Neuronal stem cell (in vitro differentiated cells): Measurements from ENCODE around the gene CHST8.

ENCODE experiments used
- DNase-seq: peaks from one replicate; pipeline ENCODE4 v3.0.0-alpha.2; 2013; ENCODE audit warnings: low spot score
- H2AFZ ChIP-seq: one replicate; pipeline ENCODE4 v1.6.1; 2013; ENCODE audit warnings: mild to moderate bottlenecking, low read length, inconsistent platforms
- H2AK5ac ChIP-seq: 2 replicates; pipeline ENCODE4 v1.6.1; 2013; ENCODE audit warnings: low read depth, mild to moderate bottlenecking, inconsistent platforms, low read length, moderate library complexity, mixed read lengths
- H2BK120ac ChIP-seq: 2 replicates; pipeline ENCODE4 v1.6.1; 2013; ENCODE audit warnings: low read depth, mild to moderate bottlenecking, inconsistent platforms, low read length, moderate library complexity, mixed read lengths
- H2BK12ac ChIP-seq: one replicate; pipeline ENCODE4 v1.6.1; 2013; ENCODE audit warnings: low read length, inconsistent platforms
- H2BK15ac ChIP-seq: 2 replicates; pipeline ENCODE4 v1.6.1; 2013; ENCODE audit warnings: mild to moderate bottlenecking, low read length, inconsistent platforms, mixed read lengths
- H2BK5ac ChIP-seq: one replicate; pipeline ENCODE4 v1.6.1; 2013; ENCODE audit warnings: inconsistent platforms, mild to moderate bottlenecking, low read length, moderate library complexity
- H3K14ac ChIP-seq: one replicate; pipeline ENCODE4 v1.6.1; 2013; ENCODE audit warnings: low read length, inconsistent platforms
- H3K18ac ChIP-seq: 2 replicates; pipeline ENCODE4 v1.6.1; 2013; ENCODE audit warnings: low read length, inconsistent platforms
- H3K23ac ChIP-seq: 2 replicates; pipeline ENCODE4 v1.6.1; 2013; ENCODE audit warnings: low read depth, mild to moderate bottlenecking, mixed read lengths, low read length, inconsistent platforms; ENCODE audit not compliant: poor library complexity
- H3K27ac ChIP-seq: replicated peaks from 3 replicates; pipeline ENCODE4 v1.5.1; 2013; ENCODE audit warnings: low read length, inconsistent platforms
- H3K27me3 ChIP-seq, 3 experiments: 2 replicates each; pipeline ENCODE4 v1.6.1; 2013; ENCODE audit warnings: low read length in 3 of 3, mild to moderate bottlenecking in 2 of 3, inconsistent platforms in 1 of 3, low read depth in 1 of 3, mixed read lengths in 1 of 3, moderate library complexity in 1 of 3; ENCODE audit not compliant: control insufficient read depth in 3 of 3, insufficient read depth in 3 of 3
- H3K36me3 ChIP-seq, 2 donors: replicated peaks in 1 of 2; 2 replicates each; pipeline ENCODE4 v1.6.1; 2013; ENCODE audit warnings: low read length in 2 of 2; ENCODE audit not compliant: control insufficient read depth in 2 of 2, insufficient read depth in 2 of 2
- H3K4ac ChIP-seq: 2 replicates; pipeline ENCODE4 v1.6.1; 2013; ENCODE audit warnings: inconsistent platforms, mild to moderate bottlenecking, low read length, moderate library complexity
- H3K4me1 ChIP-seq, 2 donors: 1 replicate in 1 of 2; 2 replicates in 1 of 2; pipeline ENCODE4 v1.6.1; 2013; ENCODE audit warnings: low read length in 2 of 2, low read depth in 1 of 2; ENCODE audit not compliant: control insufficient read depth in 2 of 2, insufficient read depth in 1 of 2
- H3K4me2 ChIP-seq: one replicate; pipeline ENCODE4 v1.6.1; 2013; ENCODE audit warnings: mild to moderate bottlenecking, low read length, inconsistent platforms; ENCODE audit not compliant: insufficient read depth, poor library complexity, severe bottlenecking
- H3K4me3 ChIP-seq, 2 donors: 2 replicates each; pipeline ENCODE4 v1.5.1; 2013; ENCODE audit warnings: low read length in 2 of 2, mild to moderate bottlenecking in 2 of 2, inconsistent platforms in 1 of 2, moderate library complexity in 1 of 2
- H3K79me1 ChIP-seq: one replicate; pipeline ENCODE4 v1.6.1; 2013; ENCODE audit warnings: low read depth, mild to moderate bottlenecking, inconsistent platforms, low read length, moderate library complexity
- H3K9ac ChIP-seq: one replicate; pipeline ENCODE4 v1.6.1; 2013; ENCODE audit warnings: mild to moderate bottlenecking, low read depth, low read length, inconsistent platforms; ENCODE audit not compliant: poor library complexity
- H3K9me3 ChIP-seq, 2 donors: replicated peaks in 1 of 2; 2 replicates each; pipeline versions ENCODE3 to v1.6.1; 2013; ENCODE audit warnings: low read length in 2 of 2, mild to moderate bottlenecking in 2 of 2, inconsistent platforms in 1 of 2, low read depth in 1 of 2, mixed read lengths in 1 of 2, moderate library complexity in 1 of 2; ENCODE audit not compliant: control insufficient read depth in 2 of 2, insufficient read depth in 1 of 2
- H4K8ac ChIP-seq: one replicate; pipeline ENCODE4 v1.6.1; 2013; ENCODE audit warnings: low read depth, mild to moderate bottlenecking, inconsistent platforms, low read length, moderate library complexity
- H4K91ac ChIP-seq: one replicate; pipeline ENCODE4 v1.6.1; 2013; ENCODE audit warnings: low read length, low read depth, mild to moderate bottlenecking, inconsistent platforms; ENCODE audit not compliant: poor library complexity
- WGBS, 2 donors: extraction: QIAGEN DNeasy Blood & Tissue Kit; methylation state at CpG; one replicate each; pipeline ENCODE4 v1.1.7; 2013; ENCODE audit warnings: missing lambda C conversion rate in 2 of 2, mixed read lengths in 1 of 2; ENCODE audit not compliant: insufficient read length in 2 of 2, insufficient replicate concordance in 1 of 2; ENCODE audit errors: extremely low coverage in 2 of 2; 5-methylcytosine and 5-hydroxymethylcytosine counted together

Gene CHST8

DNA sequence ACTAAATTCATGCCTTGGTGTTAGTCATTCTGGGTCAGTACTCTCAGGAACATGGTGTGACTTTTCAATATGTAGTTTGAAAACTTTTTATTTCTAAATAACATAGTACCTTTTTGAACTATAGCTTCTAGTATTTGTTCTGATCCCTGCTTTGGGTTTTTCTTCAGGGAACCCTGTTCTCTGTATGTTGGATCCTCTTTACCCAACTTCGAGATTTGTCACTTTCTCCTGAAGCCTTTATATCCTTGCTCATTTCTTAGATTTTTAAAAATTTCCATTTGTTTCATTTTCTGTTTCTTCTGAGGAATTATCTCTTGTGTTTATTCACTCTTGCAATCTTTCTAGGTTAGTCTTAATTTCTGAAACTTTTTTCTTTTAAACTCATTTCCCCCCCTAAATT is 12.4 kb upstream of the CHST8 start:
- Histone ChIP-seq H3K9me3 (no peaks in the 10 kb centered on the region), H3K9ac (no peak overlapping the region), H3K4ac (no peak overlapping the region), H3K27me3 (peaks cover 0 to 7% (median 0%) of the 10 kb centered on the region in 3 experiments), H2AK5ac (no peak overlapping the region), H3K4me2 (no peak overlapping the region), H2BK12ac (no peak overlapping the region), H3K27ac (no peak overlapping the region), H4K91ac (no peak overlapping the region), H2BK120ac (no peak overlapping the region), H3K4me1 (peaks cover 0 to 1% of the 10 kb centered on the region in 2 donors), H4K8ac (no peak overlapping the region), H2AFZ (no peak overlapping the region), H2BK5ac (no peak overlapping the region), H2BK15ac (no peak overlapping the region), H3K36me3 (no peaks in the 10 kb centered on the region), H3K4me3 (no peak overlapping the region), H3K23ac (no peak overlapping the region), H3K18ac (no peak overlapping the region), H3K14ac (no peak overlapping the region), H3K79me1 (no peaks in the 10 kb centered on the region)
- WGBS, 2 donors, result no CpG with 5 or more reads among the region's 1 CpG
- DNase-seq, result no peak

DNA sequence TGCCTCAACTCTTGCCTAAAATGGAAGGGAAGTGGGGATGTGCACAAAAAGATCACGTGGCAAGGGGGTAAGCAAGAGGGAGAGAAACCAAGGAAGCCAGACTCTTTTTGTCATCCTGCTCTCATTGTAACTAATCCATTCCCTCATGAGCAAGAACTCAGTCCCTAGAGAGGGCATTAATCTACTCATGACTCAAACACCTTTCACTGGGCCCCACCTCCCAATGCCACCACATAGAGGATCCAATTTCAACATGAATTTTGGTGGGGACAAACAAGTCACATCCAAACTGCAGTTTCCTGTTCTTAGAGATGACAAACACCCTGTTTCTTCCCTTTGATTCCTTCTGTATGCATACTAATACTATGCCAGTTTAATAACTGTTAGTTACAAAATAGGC is 11.2 kb upstream of the CHST8 start:
- Histone ChIP-seq H2AK5ac (no peak overlapping the region), H4K91ac (no peak overlapping the region), H3K14ac (no peak overlapping the region), H3K4ac (no peak overlapping the region), H3K27ac (no peak overlapping the region), H2BK12ac (no peak overlapping the region), H3K9me3 (no peaks in the 10 kb centered on the region), H3K27me3 (peaks cover 0 to 11% (median 0%) of the 10 kb centered on the region in 3 experiments), H2BK15ac (no peak overlapping the region), H3K4me1 (peaks cover 0 to 1% of the 10 kb centered on the region in 2 donors), H3K18ac (no peak overlapping the region), H4K8ac (no peak overlapping the region), H3K79me1 (no peaks in the 10 kb centered on the region), H2BK5ac (no peak overlapping the region), H3K4me3 (no peak overlapping the region), H3K4me2 (no peak overlapping the region), H3K23ac (no peak overlapping the region), H3K36me3 (no peaks in the 10 kb centered on the region), H2AFZ (no peak overlapping the region), H3K9ac (no peak overlapping the region), H2BK120ac (no peak overlapping the region)
- no peak for DNase-seq
- WGBS, 2 donors, result no CpG with 5 or more reads among the region's 1 CpG

DNA sequence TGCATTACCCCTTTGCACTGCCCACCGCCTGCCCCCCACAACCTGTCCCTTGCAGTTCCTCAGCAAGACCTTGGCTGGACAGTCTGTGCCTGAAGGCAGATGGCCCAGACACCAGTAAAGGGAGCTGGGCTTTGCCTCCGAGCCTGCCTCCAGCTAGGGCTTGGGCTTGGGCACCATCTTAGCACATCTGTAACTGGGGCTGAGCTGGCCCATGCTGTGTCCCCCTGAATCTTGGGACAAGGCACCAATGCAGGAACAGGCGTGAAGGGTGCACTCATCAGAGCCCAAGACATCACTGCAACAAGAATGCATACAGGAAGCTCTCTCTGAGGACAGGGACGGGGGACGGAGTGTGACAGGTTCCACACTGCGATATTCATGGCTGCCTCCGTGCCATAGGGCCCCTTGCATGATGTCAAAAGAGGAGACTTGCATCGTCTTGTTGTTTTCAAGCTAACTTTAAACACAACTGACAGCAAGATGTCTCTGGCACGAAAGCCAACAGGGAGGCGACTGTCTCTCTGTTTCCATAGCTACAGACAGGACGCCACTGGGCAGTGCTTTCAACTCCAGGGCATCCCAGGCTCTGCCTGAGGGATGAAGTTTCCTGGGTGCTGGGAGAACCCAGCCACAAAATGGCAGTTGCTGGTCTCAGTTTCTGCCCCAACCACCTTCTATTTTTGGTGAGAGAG is 8.7 kb upstream of the CHST8 start:
- H2BK15ac ChIP-seq, result no peak overlapping the region
- no peak overlapping the region for H2BK5ac ChIP-seq
- DNase-seq, result no peak
- no CpG with 5 or more reads among the region's 11 CpGs for WGBS, 2 donors
- peak overlapping the region; percentile 90 for H3K23ac ChIP-seq
- no peaks in the 10 kb centered on the region for H3K9me3 ChIP-seq
- peak overlapping the region; percentile 19 for H2BK120ac ChIP-seq
- no peaks in the 10 kb centered on the region for H3K36me3 ChIP-seq
- no peak overlapping the region for H2BK12ac ChIP-seq
- no peak overlapping the region for H3K4ac ChIP-seq
- no peak overlapping the region for H3K18ac ChIP-seq
- H3K27ac ChIP-seq, result no peak overlapping the region
- no peaks in the 10 kb centered on the region for H3K4me1 ChIP-seq
- H3K4me3 ChIP-seq, result no peak overlapping the region
- H2AK5ac ChIP-seq, result peak overlapping the region; percentile 72
- H3K14ac ChIP-seq, result peak overlapping the region; percentile 58
- H3K4me2 ChIP-seq, result no peak overlapping the region
- H4K91ac ChIP-seq, result no peak overlapping the region
- peaks cover 0 to 21% (median 2%) of the 10 kb centered on the region in 3 experiments for H3K27me3 ChIP-seq
- H2AFZ ChIP-seq, result no peak overlapping the region
- no peak overlapping the region for H3K9ac ChIP-seq
- no peak overlapping the region for H4K8ac ChIP-seq
- H3K79me1 ChIP-seq, result no peaks in the 10 kb centered on the region

DNA sequence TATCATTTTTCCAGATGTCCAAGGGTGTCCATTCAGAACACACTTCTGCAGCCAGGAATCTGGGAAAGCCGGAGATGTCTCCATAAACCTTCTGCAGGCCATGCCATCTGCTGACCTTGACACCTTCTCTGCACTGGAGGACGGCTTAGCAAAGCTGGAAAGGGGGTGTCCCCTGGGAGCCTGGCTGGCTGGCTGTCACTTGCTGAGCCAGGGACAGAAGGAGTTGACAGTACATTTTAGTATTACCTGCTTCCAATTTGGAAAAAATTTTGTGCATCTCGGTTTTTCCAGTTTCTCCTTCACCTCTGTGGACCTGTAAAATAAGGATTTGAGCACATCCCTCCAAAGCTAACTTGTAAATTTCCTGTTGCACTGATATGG is 8.1 kb upstream of the CHST8 start:
- no peak for DNase-seq
- Histone ChIP-seq H3K27me3 (peaks cover 0 to 23% (median 2%) of the 10 kb centered on the region in 3 experiments), H3K14ac (no peak overlapping the region), H3K9ac (no peak overlapping the region), H2BK5ac (no peak overlapping the region), H3K4ac (no peak overlapping the region), H4K8ac (no peak overlapping the region), H2BK12ac (no peak overlapping the region), H2BK15ac (no peak overlapping the region), H3K36me3 (no peaks in the 10 kb centered on the region), H4K91ac (no peak overlapping the region), H3K4me3 (no peak overlapping the region), H3K27ac (no peak overlapping the region), H3K79me1 (no peaks in the 10 kb centered on the region), H2AFZ (no peak overlapping the region), H2AK5ac (no peak overlapping the region), H2BK120ac (no peak overlapping the region), H3K4me1 (no peaks in the 10 kb centered on the region), H3K23ac (no peak overlapping the region), H3K9me3 (no peaks in the 10 kb centered on the region), H3K18ac (no peak overlapping the region), H3K4me2 (no peak overlapping the region)
- WGBS, 2 donors, result no CpG with 5 or more reads among the region's 3 CpGs
